CMK (cell line): ENCODE measurements around the gene MTFR1L.
A peak's percentile ranks its signal among the peaks of the same experiment; 100 is the strongest.

Experiments
- DNase-seq: peaks from one replicate; pipeline ENCODE4 v3.0.0-alpha.2; 2010; ENCODE audit warnings: low read depth

Gene MTFR1L

DNA sequence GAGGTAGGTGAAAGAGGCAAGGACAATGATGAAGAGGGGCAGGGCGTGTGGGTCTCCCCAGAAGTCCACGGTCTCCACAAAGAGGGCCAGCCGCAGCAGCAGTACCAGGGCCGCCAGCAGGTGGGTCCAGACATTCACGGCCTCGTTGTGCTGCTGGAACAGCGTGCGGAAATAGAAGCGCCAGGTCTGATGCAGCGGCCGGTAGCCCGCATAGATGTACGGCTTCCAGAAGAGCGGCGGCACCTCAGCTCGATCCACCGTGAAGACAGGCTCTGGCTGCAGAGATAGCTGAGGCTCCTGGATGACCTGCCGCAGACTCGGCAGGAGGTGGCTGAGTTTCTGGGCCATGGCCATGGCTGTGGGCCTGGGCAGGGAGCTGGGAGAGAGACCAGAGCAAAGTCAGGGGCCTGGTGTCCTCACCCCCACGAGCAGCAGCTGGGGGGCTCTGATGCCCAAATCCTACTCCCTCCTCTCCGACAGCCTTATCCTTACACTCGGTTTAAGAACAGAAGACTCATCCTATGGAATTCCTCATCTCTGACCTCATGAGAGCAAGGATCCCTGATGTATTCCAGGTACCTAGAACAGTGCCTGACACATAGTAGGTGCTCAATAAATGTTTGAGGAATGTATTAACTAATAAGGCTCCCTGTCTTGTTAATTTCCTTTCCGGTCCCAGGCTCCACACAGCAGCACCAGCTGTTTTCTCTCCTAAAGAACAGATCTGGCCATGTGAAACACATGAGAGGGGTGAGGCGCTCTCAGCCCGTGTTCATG lies 43.9 kb downstream of the MTFR1L start:
- DNase-seq, result no peak

DNA sequence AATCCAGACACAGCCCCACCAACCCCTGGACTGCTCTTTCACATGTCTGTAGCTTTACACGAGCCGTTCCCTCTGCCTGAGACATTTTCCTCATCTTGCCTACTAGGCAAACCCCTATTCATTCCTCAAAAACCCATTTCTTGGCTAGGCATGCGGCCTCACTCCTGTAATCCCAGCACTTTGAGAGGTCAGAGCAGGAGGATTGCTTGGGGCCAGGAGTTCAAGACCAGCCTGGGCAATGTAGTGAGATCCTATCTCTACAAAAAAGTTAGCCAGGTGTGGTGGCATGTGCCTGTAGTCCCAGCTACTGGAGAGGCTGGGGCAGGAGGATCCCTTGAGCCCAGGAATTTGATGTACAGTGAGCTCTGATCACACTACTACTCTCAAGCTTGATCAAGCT lies 44.7 kb downstream of the MTFR1L start:
- DNase-seq, result no peak

DNA sequence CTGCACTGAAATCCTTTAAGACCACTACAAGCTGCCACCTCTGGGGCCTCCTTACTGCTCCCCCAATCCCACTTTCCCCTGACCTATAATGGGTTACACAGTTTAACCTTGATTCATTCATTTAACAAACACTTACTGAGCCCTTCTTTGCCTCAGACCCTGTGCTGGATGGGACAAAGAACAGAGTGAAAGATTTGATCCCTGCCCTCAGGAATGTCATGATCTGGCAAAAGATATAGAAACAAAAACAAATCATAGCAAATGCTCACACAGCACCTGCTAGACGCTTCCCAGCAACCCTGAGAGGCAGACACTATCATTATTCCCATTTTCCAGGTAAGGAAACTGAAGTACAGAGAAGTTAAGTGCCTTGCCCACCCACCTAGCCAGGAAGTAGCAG lies 46.5 kb downstream of the MTFR1L start:
- no peak for DNase-seq

DNA sequence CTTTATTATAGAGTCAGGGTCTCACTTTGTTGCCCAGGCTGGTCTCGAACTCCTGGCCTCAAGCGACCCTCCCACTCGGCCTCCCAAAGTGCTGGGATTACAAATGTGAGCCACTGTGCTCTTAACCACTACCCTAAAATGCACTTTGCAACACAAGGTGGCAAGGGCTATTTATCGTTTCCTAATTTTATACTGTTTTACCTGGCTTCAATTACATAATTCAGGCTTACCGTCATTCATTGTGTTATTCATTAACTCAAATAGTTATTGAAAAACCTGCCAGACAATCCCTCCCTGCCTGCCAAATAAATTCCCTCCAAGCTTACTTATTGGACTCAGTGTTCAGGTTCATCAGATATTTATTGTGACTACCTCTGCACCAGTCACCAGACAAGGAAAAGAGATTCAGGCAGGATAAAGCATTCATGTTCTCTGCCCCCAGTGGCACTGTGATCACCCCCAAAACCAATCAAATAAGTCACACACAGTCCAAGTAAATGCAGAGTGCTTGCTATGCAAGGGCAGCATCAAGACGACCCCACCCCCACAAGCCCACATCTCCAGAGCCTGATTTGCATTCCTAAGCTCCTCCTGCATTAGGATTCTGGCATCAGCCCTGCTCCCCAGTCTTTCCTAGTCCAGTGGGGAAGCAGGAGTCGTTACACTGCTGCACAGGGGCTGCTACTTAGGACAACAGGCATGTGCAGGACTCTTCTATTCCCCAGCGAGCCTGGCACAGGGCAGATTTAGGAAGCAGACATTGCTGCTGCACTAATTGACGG lies 47.6 kb downstream of the MTFR1L start:
- DNase-seq, result no peak

DNA sequence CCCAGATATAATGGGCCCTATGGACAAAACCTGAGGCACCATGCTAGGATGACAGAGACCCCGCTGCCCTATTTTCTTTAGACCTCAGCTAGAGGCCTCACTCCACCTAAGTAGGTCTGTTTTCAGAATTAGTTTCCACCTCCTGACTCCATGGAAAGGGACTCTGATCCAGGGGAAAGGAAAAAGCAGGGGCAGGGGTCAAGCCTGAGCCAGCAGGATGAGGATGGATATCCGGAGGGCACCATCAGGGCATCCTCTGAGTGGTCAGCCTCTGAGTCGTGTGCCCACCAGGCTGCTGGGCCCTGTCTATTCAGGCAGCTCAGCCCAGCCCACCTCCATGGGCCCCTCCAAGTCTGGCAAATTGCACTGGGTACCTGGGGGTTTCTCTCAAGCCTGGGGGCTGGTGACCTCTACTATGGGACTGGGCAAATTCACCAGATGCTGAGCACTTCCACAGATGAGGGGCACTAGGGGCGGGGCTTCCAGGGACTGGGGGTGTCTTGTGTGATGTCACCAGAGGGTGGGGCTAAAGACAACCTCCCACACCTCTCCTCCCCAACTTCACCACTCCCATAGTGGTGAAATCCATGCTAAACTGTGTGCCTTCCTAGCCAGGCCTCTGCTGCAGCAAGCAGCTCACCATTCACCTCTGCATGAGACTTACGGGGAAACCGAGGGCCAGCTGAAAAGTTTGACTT lies 50.3 kb downstream of the MTFR1L start:
- DNase-seq, result no peak

DNA sequence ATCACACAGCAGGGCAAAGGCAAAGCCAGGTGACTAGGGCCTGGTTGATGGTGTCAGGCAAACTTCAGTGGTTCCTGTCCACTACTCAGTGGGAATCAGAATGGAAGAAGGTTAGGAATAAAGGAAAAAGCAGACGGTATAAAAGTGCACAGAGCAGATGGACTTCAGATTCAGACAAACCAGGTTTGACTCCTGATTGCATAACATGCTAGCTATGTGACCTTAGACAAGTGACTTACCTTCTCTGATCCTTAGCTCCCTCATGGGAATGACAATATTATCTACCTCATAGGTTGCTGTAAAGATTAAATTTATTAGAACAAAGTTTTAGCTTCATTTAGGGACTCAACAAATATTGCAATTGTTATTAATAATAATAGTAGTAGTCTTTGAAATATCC lies 50.9 kb downstream of the MTFR1L start:
- no peak for DNase-seq

DNA sequence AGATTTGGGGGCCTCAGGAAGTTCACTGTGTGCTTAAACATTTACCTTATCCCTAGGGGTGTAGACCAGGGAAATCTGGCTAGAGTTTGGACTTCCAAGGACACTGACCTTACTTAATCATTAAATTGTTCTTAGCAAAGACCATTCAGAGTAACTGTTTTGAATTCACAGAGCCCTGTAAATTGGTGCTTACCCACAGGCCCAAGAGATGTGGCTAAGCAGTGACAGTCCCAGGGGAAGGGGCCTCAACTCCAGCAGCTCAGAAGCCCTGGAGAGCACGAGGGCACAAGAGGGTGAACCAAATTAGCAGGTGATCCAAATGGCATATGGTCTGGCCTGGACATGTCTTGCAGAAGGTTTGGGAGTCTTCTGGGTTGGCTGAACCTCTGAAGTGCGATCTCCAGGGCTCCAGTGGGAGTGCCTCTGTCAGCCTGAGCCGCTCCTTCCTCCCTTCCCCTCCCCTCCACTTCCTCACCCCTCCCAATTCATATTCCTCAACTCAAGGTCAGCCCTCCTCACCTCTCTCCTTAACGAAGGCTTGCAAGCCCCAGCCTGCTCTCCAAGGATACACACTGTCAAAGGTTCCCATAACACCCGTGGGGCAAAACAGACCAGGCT lies 51.4 kb downstream of the MTFR1L start:
- DNase-seq, result no peak

DNA sequence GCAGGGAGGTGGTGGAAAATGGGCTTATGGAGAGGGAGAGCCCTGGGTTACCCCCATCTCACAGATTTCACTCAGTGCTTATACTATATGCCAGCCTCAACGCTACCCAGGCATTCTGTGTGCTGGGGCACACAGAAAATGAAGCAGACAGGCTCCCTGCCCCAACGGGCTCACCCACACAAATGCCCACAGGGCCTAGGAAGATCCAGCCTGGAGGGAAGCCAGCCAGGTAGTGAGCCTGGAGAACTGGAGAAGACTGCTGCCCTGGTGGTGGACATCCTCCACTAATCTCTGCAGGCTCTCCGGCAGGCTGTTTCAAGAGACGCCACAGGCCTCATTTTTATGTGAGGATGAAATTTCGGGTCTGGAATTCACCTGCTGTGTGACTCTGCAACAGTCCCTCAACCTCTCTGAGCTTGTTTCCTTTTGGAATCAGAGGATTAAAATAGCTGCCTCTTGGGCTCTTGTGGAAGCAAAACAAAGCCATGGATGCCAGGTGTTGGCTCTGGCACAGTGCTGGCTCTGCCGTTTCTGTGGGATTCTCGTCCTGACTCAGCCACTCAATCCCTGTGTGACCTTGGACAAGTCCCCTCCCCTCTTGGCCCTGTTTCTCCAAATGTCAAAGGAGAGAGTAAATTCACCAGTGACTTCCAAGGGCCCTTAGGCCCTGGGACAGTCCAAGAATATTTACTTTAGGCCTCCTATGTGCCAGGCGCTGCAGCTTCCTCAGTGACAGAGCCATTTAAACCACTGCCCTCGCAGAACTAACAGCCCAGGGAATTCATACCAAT lies 52.1 kb downstream of the MTFR1L start:
- no peak for DNase-seq

DNA sequence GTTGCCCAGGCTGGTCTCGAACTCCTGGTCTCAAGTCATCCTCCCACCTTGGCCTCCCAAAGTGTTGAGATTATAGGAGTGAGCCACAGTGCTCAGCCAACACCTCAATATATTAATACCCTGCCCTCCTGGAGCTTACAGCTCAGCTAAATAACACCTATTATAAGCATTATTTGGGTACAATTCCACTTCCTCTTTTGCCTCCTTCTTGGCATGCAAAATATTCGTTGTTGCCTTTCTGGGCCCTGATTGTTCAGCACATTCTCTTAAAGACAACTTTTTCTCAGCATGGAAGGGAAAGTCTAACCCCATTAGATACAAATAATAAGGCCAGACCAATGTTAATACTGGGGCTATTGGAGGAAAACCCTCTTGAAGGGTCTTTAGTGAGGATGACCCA lies 53.0 kb downstream of the MTFR1L start:
- DNase-seq, result no peak

DNA sequence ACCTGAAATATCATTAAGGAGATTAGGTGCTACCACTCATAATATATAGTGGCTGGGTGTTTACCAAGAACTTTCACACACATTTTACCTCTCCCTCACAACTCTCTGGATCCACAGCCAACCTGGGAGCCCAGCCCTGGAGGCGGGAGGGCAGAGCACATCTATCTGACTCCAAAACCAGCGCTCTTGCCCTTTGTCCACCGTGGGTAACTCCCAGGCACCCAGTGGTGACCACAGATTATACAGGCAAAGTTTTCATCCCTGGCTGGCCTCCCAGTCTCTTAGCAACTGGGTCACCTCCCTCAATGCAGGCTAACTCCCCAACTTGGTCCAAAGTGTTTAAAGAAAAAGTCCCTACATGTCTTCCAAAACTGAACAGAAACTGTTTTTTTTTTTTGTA lies 53.4 kb downstream of the MTFR1L start:
- no peak for DNase-seq

DNA sequence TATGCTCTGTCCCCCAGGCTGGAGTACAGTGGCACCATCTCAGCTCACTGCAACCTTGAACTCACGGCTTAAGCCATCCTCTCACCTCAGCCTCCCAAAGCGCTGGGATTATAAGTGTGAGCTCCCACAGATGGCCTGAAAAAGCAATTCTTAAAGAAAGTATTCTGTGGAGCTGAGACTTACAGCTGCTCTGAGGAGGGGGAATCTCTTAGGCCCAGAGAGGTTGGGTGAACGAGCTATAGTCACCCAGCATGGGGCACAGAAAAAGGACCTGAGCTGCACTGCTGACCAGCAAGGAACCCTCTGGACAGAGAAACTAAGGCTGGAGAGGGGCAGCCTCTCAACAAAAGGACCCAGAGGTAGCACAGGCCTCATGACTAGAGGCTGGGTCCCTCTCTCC lies 54.5 kb downstream of the MTFR1L start:
- no peak for DNase-seq

DNA sequence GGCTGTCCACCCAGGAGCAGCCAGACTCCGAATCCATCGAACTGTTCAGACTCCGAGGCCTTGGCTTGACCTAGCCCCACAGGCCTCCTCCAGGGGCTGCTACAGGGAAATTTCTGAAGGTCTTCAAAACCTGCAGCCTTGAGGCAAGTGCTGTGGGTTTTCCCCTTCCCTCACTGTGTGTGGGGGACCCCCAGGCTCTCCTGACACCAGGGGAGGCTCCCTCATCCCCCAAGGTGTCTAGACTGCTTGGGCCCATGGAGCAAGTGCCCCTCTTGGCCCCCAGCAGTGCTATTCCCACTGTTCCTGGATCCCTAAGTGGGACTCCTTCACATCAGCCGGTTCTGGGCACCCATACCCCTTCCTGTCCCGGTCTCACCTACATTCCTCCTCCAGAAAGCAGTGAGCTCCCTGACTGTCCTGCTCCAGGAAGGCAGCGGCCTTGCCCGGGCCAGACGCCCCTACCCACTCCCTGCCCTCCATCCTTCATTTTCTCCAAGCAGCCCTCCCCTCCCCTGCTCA lies 54.9 kb downstream of the MTFR1L start:
- no peak for DNase-seq

DNA sequence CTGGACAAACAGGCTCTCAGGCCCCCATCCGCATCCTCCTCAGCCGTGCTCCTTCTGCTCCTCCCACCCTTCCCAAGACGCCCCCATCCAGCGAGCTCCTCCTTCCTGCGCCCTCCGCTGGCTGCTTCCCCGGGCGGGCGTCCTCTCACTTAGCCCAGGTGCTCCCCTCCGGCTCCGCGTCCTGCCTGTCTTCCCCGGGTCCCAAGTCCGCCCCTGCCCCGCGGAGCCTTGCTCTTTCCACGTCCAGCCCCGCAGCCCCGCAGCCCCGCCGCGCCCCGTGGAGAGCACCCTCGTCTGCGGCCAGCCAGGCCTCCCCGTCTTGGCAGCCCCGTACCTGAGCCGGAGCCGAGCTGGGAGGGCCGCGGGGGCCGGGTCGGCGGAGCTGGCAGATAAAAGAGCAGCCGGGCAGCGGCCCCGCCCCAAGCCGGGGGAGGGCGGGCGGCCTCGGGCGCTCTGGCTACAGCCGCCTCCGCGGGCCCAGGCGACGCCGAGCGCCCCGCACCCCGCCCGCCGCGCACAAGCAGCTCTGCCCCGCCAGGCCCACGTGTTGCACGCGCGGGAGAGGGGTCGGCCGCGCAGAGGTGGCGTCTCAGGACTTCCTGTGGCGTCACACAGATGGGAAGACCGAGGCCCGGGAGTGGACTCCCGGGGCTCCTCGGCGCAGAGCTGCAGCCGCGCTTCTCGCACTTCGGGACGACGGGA lies 55.6 kb downstream of the MTFR1L start, which contains the start of gene PAQR7:
Gene PAQR7 (minus strand): TSS at position 555 of the 702 bp plus-strand sequence. CDS start 11,869 bp downstream, outside the sequence.
- DNase-seq, result peak; percentile 78

DNA sequence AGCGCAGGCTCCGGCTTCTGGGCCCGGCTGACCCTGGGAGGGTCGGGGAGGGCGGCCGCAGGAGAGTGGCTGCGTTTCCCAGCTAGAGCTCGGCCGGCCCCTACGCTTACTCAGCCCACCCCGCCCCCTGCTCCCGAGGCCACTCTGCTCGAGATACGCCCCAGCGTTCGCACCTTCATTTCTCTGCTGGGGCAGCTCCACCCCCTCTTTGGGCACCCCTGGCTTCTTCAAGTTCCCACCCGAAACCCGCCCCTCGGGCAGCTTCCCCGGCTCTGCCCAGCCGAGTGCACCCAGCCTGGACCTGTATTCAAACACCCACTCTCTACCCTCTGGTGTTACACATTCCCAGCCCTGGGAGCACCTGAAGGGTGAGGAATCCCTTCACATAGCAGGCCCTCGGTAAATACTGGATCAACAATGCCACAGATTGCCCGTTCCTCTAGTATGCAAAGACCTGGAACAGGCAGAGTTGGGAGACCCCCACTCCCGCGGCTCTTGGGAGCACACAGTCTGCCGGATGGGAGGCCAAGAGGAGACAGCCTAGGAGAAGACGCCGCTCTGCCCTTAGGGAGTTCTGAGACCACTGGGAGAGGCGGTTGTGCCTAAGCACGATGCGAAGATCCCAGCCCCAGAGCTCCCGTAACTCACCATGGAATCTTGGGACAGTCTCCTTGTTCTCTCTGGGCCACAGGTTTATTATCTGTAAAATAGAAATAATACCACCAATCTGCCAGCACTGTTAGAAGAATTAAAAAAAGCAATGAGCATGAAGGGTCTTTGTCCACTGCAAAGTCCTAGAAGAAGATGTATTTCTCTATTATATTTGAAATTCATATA lies 56.3 kb downstream of the MTFR1L start:
- DNase-seq, result no peak

DNA sequence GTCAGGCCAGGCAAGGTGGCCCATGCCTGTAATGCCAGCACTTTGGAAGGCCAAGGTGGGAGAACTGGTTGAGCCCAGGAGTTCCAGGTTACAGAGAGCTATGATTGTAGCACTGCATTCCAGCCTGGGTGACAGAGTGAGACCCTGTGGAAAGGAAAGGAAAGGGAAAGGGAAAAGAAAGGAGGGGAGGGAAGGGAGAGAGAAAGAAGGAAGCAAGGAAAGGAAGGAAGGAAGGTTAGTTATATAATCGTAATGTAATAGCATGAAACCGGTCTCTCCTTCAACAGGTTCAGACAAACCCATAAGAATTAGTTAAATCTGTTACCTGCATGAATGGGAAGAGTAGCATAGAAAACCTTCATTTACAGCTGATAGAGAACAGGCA lies 56.9 kb downstream of the MTFR1L start:
- no peak for DNase-seq

DNA sequence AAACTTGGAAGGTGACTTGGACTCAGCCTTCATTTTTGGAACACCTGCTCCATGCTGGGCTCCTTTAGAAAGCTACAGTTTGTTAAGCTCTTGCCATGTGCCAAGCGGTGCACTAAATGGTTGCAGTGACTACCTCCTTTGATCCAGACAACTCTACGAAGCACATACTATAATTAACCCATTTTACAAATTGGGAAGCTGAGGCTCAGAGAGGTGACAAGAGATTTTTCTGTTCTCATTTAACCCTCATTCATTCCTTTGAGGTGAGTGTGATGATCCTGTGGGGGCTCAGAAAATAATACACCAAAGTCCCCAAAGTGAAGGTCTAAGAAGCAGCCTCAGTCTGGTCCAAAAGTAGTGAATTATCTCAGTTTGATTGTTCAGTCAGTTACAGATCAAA lies 57.4 kb downstream of the MTFR1L start:
- no peak for DNase-seq

DNA sequence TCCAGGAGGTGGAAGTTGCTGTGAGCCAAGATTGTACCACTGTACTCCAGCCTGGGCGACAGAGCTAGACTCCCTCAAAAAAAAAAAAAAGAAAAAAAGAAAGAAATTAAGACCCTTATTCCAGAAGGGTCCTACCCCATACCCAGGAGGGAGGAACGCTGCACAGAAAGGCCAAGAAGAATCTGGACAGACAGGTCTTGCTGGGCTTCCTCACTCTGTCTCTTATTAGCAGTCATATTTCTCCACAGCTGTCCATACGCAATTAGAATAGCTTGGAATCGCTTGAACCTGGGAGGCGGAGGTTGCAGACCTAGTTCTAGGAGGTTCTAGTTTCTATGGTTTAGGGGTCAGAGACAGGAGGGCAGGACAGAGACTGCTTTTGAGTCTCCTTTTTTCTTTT lies 58.9 kb downstream of the MTFR1L start:
- no peak for DNase-seq

DNA sequence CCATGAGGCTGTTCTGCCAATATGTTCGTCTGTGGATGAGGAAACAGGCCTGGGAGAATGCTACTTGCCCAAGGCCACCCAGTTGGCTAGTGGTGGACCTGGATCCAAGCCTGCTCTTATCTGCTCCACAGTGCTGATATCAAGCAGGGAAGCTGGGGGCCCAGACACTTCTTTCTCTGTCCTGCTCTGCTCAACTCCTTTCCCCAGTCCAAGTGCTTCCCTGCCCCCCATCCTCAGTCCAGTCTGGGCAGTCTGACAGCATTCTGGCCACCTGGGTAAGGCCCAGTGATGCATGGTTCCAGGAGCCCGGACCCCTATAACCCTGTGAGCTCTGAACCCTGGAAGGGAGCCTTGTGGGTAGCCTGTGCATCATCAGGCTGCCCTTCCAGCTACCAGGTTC lies 59.9 kb downstream of the MTFR1L start:
- DNase-seq, result no peak

DNA sequence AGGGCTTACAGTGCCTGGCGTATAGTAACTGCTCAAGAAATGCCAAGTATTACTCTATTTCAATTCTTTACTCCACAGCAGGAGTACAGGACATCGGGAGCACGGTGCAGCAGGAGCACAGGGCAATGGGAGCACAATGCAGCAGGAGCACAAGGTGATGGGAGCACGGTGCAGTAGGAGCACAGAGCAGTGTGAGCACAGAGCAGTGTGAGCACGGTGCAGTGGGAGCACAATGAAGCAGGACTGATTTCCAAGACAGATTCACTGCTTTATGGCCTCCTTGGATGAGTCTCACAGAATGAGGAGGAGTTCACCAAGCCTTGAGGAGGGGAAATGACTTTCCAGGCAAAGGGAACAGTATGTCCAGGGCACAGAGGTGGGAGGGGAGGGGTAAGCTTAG lies 60.8 kb downstream of the MTFR1L start:
- no peak for DNase-seq

DNA sequence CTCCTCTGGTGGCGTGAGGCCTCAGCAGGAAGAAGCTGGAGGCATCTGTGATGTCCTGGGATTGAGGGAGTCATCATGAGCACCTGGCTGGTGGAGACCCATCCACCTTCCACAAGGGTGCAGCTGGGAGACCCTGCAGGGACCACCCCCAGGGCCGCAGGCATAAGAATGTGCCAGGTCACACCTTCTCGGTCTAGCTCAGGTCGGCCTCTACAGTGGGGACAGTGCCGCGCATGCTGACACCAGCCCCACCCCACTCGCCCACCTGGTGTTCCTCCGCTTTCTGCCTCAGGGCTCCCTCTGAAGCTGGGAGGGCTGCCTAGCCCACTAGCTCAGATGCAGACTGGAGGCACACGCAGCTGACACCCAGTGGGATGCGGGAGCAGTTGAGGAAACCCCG lies 61.5 kb downstream of the MTFR1L start:
- DNase-seq, result no peak
